IMR-90 (cell line): ENCODE measurements around the gene ARMC9. TPM values are rescaled to one million over a fixed set of nuclear protein-coding genes. Genes with fewer than 3 reads are reported as not detected.
"Not testable (repeated sequence)": the region's sequence is repeated elsewhere in the genome, so short reads cannot be mapped to it uniquely, and the experiment has no call there.

Experiments used
- ATAC-seq: fragments of 200-7000 bp; cut with Tn5 transposase; 2 replicates; pipeline ENCODE4 v1.9.1; 2020; ENCODE audit warnings: low read depth, mild to moderate bottlenecking, moderate library complexity
- BruUV-seq: library from RNA; stranded (reverse); fragments of 400-500 nt; replicated peaks from 2 replicates; lab custom pipeline; 2021; lab: Mats Ljungman, UMichigan
- CTCF ChIA-PET: fragments of 300-600 bp; formaldehyde crosslinking; extraction: SDS; loops from one replicate; lab custom pipeline; 2021; ENCODE audit warnings: antibody characterized with exemption; lab: Yijun Ruan, JAX
- POLR2A ChIA-PET: fragments of 300-600 bp; sonication (Branson Sonifier 250); formaldehyde crosslinking; loops from one replicate; lab custom pipeline; 2022; ENCODE audit warnings: antibody characterized with exemption; ENCODE audit not compliant: unreplicated experiment; lab: Charles Lee
- DNase-seq: peaks from one replicate; pipeline ENCODE4 v3.0.0; 2013
- H2AFZ ChIP-seq: replicated peaks from 2 replicates; pipeline ENCODE3; 2013; ENCODE audit warnings: low read length, mild to moderate bottlenecking; ENCODE audit not compliant: poor library complexity
- H2AK5ac ChIP-seq: 2 replicates; pipeline ENCODE4 v1.6.1; 2013; ENCODE audit warnings: low read depth, low read length, inconsistent platforms
- H2AK9ac ChIP-seq: replicated peaks from 2 replicates; pipeline ENCODE3; 2013; ENCODE audit warnings: mild to moderate bottlenecking, low read depth, low read length, moderate library complexity; ENCODE audit not compliant: poor library complexity
- H2BK120ac ChIP-seq: 2 replicates; pipeline ENCODE4 v1.6.1; 2013; ENCODE audit warnings: low read depth, low read length, inconsistent platforms
- H2BK15ac ChIP-seq: 3 replicates; pipeline ENCODE4 v1.6.1; 2013; ENCODE audit warnings: low read depth, low read length, inconsistent platforms
- H2BK20ac ChIP-seq: 2 replicates; pipeline ENCODE4 v1.6.1; 2013; ENCODE audit warnings: low read depth, mild to moderate bottlenecking, inconsistent platforms, low read length, moderate library complexity
- H2BK5ac ChIP-seq: 2 replicates; pipeline ENCODE4 v1.6.1; 2013; ENCODE audit warnings: mild to moderate bottlenecking, low read depth, low read length, inconsistent platforms; ENCODE audit not compliant: poor library complexity, severe bottlenecking
- H3K14ac ChIP-seq: replicated peaks from 2 replicates; pipeline ENCODE4 v1.6.1; 2013; ENCODE audit warnings: low read depth, low read length, inconsistent platforms
- H3K18ac ChIP-seq: 2 replicates; pipeline ENCODE4 v1.6.1; 2013; ENCODE audit warnings: low read depth, low read length, control low read depth
- H3K23ac ChIP-seq: 2 replicates; pipeline ENCODE4 v1.6.1; 2013; ENCODE audit warnings: low read depth, low read length, inconsistent platforms
- H3K27ac ChIP-seq: 2 replicates; pipeline ENCODE4 v1.5.1; 2013; ENCODE audit warnings: mild to moderate bottlenecking, control low read depth, low read length; ENCODE audit not compliant: insufficient read depth
- H3K27me3 ChIP-seq: 2 replicates; pipeline ENCODE4 v1.6.1; 2013; ENCODE audit warnings: low read length; ENCODE audit not compliant: control insufficient read depth, insufficient read depth
- H3K36me3 ChIP-seq: 2 replicates; pipeline ENCODE4 v1.6.1; 2013; ENCODE audit warnings: low read length, mixed read lengths; ENCODE audit not compliant: control insufficient read depth, insufficient read depth
- H3K4ac ChIP-seq: 2 replicates; pipeline ENCODE4 v1.6.1; 2013; ENCODE audit warnings: low read depth, low read length, inconsistent platforms
- H3K4me1 ChIP-seq: 2 replicates; pipeline ENCODE4 v1.6.1; 2013; ENCODE audit warnings: low read length, mixed read lengths; ENCODE audit not compliant: control insufficient read depth, insufficient read depth
- H3K4me2 ChIP-seq: 2 replicates; pipeline ENCODE4 v1.6.1; 2013; ENCODE audit warnings: low read depth, mild to moderate bottlenecking, control low read depth, low read length, moderate library complexity
- H3K4me3 ChIP-seq: 2 replicates; pipeline ENCODE4 v1.5.1; 2013; ENCODE audit warnings: low read depth, mild to moderate bottlenecking, control low read depth, low read length, moderate library complexity; ENCODE audit not compliant: insufficient read depth
- H3K56ac ChIP-seq: 2 replicates; pipeline ENCODE4 v1.6.1; 2013; ENCODE audit warnings: low read length, inconsistent platforms; ENCODE audit not compliant: insufficient read depth; ENCODE audit errors: extremely low read depth
- H3K79me1 ChIP-seq, 2 experiments: 2 replicates each; pipeline ENCODE4 v1.6.1; 2013; ENCODE audit warnings: low read length in 2 of 2, inconsistent platforms in 1 of 2, low read depth in 1 of 2
- H3K9ac ChIP-seq: 2 replicates; pipeline ENCODE4 v1.6.1; 2013; ENCODE audit warnings: low read depth, low read length, control low read depth
- H3K9me1 ChIP-seq: 2 replicates; pipeline ENCODE4 v1.6.1; 2013; ENCODE audit warnings: low read length, inconsistent platforms; ENCODE audit not compliant: insufficient read depth
- H3K9me3 ChIP-seq: 2 replicates; pipeline ENCODE4 v1.6.1; 2013; ENCODE audit warnings: low read length; ENCODE audit not compliant: control insufficient read depth, insufficient read depth
- H4K20me1 ChIP-seq: 2 replicates; pipeline ENCODE4 v1.6.1; 2013; ENCODE audit warnings: low read length, inconsistent platforms; ENCODE audit not compliant: insufficient read depth
- H4K5ac ChIP-seq: 2 replicates; pipeline ENCODE4 v1.6.1; 2013; ENCODE audit warnings: mild to moderate bottlenecking, low read depth, low read length, control low read depth
- H4K8ac ChIP-seq, 2 experiments: 2 replicates each; pipeline ENCODE4 v1.6.1; 2013; ENCODE audit warnings: low read depth in 2 of 2, low read length in 2 of 2, control low read depth in 1 of 2, inconsistent platforms in 1 of 2
- H4K91ac ChIP-seq: 2 replicates; pipeline ENCODE4 v1.6.1; 2013; ENCODE audit warnings: low read depth, low read length, inconsistent platforms; ENCODE audit not compliant: insufficient read depth
- WGBS, 2 experiments: methylation state at CpG; one replicate each; pipeline versions ENCODE4 v1.1.5 to v1.1.7; 2013; ENCODE audit warnings: missing lambda C conversion rate in 2 of 2; ENCODE audit not compliant: insufficient read length in 1 of 2; ENCODE audit errors: extremely low coverage in 2 of 2; 5-methylcytosine and 5-hydroxymethylcytosine counted together
- dilution Hi-C: fragments of 300-500 bp; cut with HindIII; formaldehyde crosslinking; loops from one replicate; pipeline ENCODE4 v1.14.3; 2018; ENCODE audit warnings: low sequenced_read_pairs; ENCODE audit not compliant: unreplicated experiment
- in situ Hi-C: fragments of 300-500 bp; cut with MboI; formaldehyde crosslinking; loops from 3 replicates; pipeline ENCODE4 v1.14.3; 2019; ENCODE audit warnings: low sequenced_read_pairs, inconsistent platforms, mixed read lengths
- intact Hi-C: fragments of 100-400 bp; cut with micrococcal nuclease; formaldehyde crosslinking; loops from 2 replicates; pipeline ENCODE4 v1.10.0; 2022
- polyA plus RNA-seq, 3 experiments: library from polyadenylated mRNA; depleted of rRNA; stranded (reverse); fragments of >200 nt; gene quantifications; 2 replicates each; pipeline ENCODE4 v1.2.3, GENCODE V29; 2012; ENCODE audit warnings: low replicate concordance in 1 of 3
- total RNA-seq: library from RNA; depleted of rRNA; stranded (reverse); fragments of >200 nt; gene quantifications from 2 replicates; pipeline ENCODE4 v1.2.3, GENCODE V29; 2012

Gene ARMC9
- total and polyA plus RNA-seq, 2 of the 4 experiments (the other 2 are of a cell fraction) = 36.0 to 46.6 TPM

DNA sequence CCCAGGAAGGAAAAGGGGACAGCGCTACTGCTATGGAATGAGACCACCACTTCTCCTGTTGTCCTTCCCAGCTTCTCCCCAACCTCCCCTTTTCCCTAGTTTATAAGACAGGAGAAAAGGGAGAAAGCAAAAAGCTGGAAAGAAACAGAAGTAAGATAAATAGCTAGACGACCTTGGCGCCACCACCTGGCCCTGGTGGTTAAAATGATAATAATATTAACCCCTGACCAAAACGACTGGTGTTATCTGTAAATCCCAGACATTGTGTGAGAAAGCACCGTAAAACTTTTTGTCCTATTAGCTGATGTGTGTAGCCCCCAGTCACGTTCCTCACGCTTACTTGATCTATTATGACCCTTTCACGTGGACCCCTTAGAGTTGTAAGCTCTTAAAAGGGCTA, 202.2 kb downstream of the ARMC9 start:
- H4K5ac ChIP-seq, H3K4me1 ChIP-seq, H3K79me1 ChIP-seq, H3K27me3 ChIP-seq, H4K91ac ChIP-seq, H3K9me1 ChIP-seq, intact Hi-C loops, H3K27ac ChIP-seq, H3K9me3 ChIP-seq, H2BK5ac ChIP-seq, dilution Hi-C loops, in situ Hi-C loops, H4K20me1 ChIP-seq, H2BK15ac ChIP-seq, H3K56ac ChIP-seq, H3K36me3 ChIP-seq, H3K14ac ChIP-seq, H4K8ac ChIP-seq, POLR2A ChIA-PET, ATAC-seq, H3K9ac ChIP-seq, BruUV-seq, H2BK20ac ChIP-seq, H3K4me2 ChIP-seq, H3K18ac ChIP-seq, H3K4ac ChIP-seq, H3K4me3 ChIP-seq, DNase-seq, H3K23ac ChIP-seq: not testable (repeated sequence)
- WGBS, 2 experiments = no CpG with 5 or more reads among the region's 8 CpGs
- CTCF ChIA-PET = interaction anchor here (0.6 to 1.0 kb wide), 3 partner anchors 12 to 104 kb away, joined by 3 to 5 read pairs (median 3); no protein-coding TSS in a partner anchor
- Histone ChIP-seq H2AK9ac (peak overlapping the region; percentile 70), H2AK5ac (peak overlapping the region; percentile 39; the same call in 1 of the 2 replicates), H2BK120ac (0 out of 2 replicates have a peak overlapping the region, but pooled peaks have one; percentile 74), H2AFZ (peak overlapping the region; percentile 46)

DNA sequence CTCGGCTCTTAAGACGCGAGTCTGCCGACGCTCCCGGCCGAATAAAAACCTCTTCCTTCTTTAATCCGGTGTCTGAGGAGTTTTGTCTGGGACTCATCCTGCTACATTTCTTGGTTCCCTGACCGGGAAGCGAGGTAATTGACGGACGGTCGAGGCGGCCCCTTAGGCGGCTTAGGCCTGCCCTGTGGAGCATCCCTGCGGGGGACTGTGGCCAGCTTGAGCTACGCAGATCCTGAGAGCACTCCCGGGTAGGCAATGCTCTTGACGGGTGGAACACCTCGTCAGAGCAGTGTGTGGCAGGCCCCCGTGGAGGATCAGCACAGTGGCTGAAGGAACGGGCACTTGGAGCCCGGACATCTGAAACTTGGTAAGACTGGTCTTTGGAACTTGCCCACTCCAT, 202.7 kb downstream of the ARMC9 start:
- H4K5ac ChIP-seq, H3K79me1 ChIP-seq, H3K9me1 ChIP-seq, in situ Hi-C loops, H3K4me3 ChIP-seq, H3K9me3 ChIP-seq, H3K27me3 ChIP-seq, ATAC-seq, POLR2A ChIA-PET, H3K4me2 ChIP-seq, H2AK9ac ChIP-seq, H2BK20ac ChIP-seq, intact Hi-C loops, H2BK5ac ChIP-seq, H2BK15ac ChIP-seq, dilution Hi-C loops, H3K56ac ChIP-seq, H2AFZ ChIP-seq, H3K9ac ChIP-seq, H2BK120ac ChIP-seq, BruUV-seq, DNase-seq, H3K14ac ChIP-seq, H2AK5ac ChIP-seq, H3K27ac ChIP-seq, H4K91ac ChIP-seq, H3K36me3 ChIP-seq, H4K8ac ChIP-seq, H4K20me1 ChIP-seq, H3K18ac ChIP-seq, H3K4ac ChIP-seq, H3K23ac ChIP-seq: not testable (repeated sequence)
- WGBS, 2 experiments = 83% methylated on average over 12 of the region's 23 CpGs; no CpG with 5 or more reads in 1 of the 2 experiments
- H3K4me1 ChIP-seq = peaks cover 11% of the 10 kb centered on the region
- CTCF ChIA-PET = interaction anchor here (1.0 kb wide), 1 partner anchor 12 kb away, joined by 3 read pairs; no protein-coding TSS in a partner anchor
